Measurements from ENCODE around the gene TMEM63C.
A peak's percentile ranks its signal among the peaks of the same experiment; 100 is the strongest.

Gene TMEM63C, protein sequence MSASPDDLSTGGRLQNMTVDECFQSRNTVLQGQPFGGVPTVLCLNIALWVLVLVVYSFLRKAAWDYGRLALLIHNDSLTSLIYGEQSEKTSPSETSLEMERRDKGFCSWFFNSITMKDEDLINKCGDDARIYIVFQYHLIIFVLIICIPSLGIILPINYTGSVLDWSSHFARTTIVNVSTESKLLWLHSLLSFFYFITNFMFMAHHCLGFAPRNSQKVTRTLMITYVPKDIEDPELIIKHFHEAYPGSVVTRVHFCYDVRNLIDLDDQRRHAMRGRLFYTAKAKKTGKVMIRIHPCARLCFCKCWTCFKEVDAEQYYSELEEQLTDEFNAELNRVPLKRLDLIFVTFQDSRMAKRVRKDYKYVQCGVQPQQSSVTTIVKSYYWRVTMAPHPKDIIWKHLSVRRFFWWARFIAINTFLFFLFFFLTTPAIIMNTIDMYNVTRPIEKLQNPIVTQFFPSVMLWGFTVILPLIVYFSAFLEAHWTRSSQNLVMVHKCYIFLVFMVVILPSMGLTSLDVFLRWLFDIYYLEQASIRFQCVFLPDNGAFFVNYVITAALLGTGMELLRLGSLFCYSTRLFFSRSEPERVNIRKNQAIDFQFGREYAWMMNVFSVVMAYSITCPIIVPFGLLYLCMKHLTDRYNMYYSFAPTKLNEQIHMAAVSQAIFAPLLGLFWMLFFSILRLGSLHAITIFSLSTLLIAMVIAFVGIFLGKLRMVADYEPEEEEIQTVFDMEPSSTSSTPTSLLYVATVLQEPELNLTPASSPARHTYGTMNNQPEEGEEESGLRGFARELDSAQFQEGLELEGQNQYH

GRCh38 chr14:77181603-77182437 is at the start of gene TMEM63C:
Gene TMEM63C, plus strand, starts transcription at chr14:77181798. Its CDS starts 37,016 bp downstream, at chr14:77218814.
- TF ChIP-seq CTCF (IDR thresholded peaks at IDR 0.05; ENCODE audit: low read length) (peak; percentile 12; the same call in 1 of the 2 replicates), EZH2 (IDR thresholded peaks at IDR 0.05; ENCODE audit: borderline replicate concordance, low read length) (no peak)
- H3K9me2 ChIP-seq (ENCODE audit: low read depth, low read length) = no peaks in the 10 kb centered on the region
- peak within 1 kb of the TSS; percentile 66 for H3K4me2 ChIP-seq (ENCODE audit: low read length)
- no peaks in the 10 kb centered on the region for H3K36me3 ChIP-seq (ENCODE audit: insufficient read depth, low read length)
- H3K79me2 ChIP-seq (ENCODE audit: insufficient read depth, low read length) = no peaks in the 10 kb centered on the region
- no peaks in the 10 kb centered on the region for H3K27me3 ChIP-seq (ENCODE audit: insufficient read depth, low read length)
- H2AFZ ChIP-seq (ENCODE audit: low read length) = peak within 1 kb of the TSS; percentile 60; the same call in 1 of the 2 replicates
- H3K4me3 ChIP-seq (ENCODE audit: low read depth, low read length, poor library complexity, severe bottlenecking) = peak within 1 kb of the TSS; percentile 69
- H3F3A ChIP-seq (ENCODE audit: insufficient read depth, low read length) = no peaks in the 10 kb centered on the region
- peaks cover 17% of the 10 kb centered on the region for H3K4me1 ChIP-seq (ENCODE audit: insufficient read depth, low read length, severe bottlenecking)
- peak within 1 kb of the TSS; percentile 30 for H3K27ac ChIP-seq (ENCODE audit: low read depth, low read length, poor library complexity, severe bottlenecking)
- no peaks in the 10 kb centered on the region for H3K9me3 ChIP-seq (ENCODE audit: low read length)
- H3K9ac ChIP-seq (ENCODE audit: low read length) = peak within 1 kb of the TSS; percentile 66
- no peaks in the 10 kb centered on the region for H4K20me1 ChIP-seq (ENCODE audit: insufficient read depth, low read length)

GRCh38 chr14:77131871-77132486 is 49.6 kb upstream of the TMEM63C start:
- H3K9me3 ChIP-seq (ENCODE audit: low read length) = no peaks in the 10 kb centered on the region
- H3K79me2 ChIP-seq (ENCODE audit: insufficient read depth, low read length) = no peaks in the 10 kb centered on the region
- no peak overlapping the region for H3K9ac ChIP-seq (ENCODE audit: low read length)
- no peak overlapping the region for H3K4me2 ChIP-seq (ENCODE audit: low read length)
- H3F3A ChIP-seq (ENCODE audit: insufficient read depth, low read length) = no peaks in the 10 kb centered on the region
- H3K27me3 ChIP-seq (ENCODE audit: insufficient read depth, low read length) = no peaks in the 10 kb centered on the region
- TF ChIP-seq EZH2 (IDR thresholded peaks at IDR 0.05; ENCODE audit: borderline replicate concordance, low read length) (no peak), CTCF (IDR thresholded peaks at IDR 0.05; ENCODE audit: low read length) (no peak)
- H4K20me1 ChIP-seq (ENCODE audit: insufficient read depth, low read length) = no peaks in the 10 kb centered on the region
- no peak overlapping the region for H2AFZ ChIP-seq (ENCODE audit: low read length)
- H3K4me1 ChIP-seq (ENCODE audit: insufficient read depth, low read length, severe bottlenecking) = no peaks in the 10 kb centered on the region
- H3K36me3 ChIP-seq (ENCODE audit: insufficient read depth, low read length) = no peaks in the 10 kb centered on the region
- no peak overlapping the region for H3K27ac ChIP-seq (ENCODE audit: low read depth, low read length, poor library complexity, severe bottlenecking)
- no peaks in the 10 kb centered on the region for H3K9me2 ChIP-seq (ENCODE audit: low read depth, low read length)
- H3K4me3 ChIP-seq (ENCODE audit: low read depth, low read length, poor library complexity, severe bottlenecking) = no peak overlapping the region

Data from OCI-LY1 (cell line).